Activated T-helper 17 cell treated with anti-CD3 and anti-CD28 coated beads, Interleukin-2, amount 50 U/mL, for 72 hours (primary cell): ENCODE results near the gene KMT2A. TPM values are rescaled to one million over a fixed set of nuclear protein-coding genes. Genes with fewer than 3 reads are reported as not detected.
"Not testable (repeated sequence)": the region's sequence is repeated elsewhere in the genome, so short reads cannot be mapped to it uniquely, and the experiment has no call there.

Source experiments
- ATAC-seq: fragments of 150-1000 bp; cut with Tn5 transposase; replicated peaks from 2 replicates; pipeline ENCODE4 v1.10.0; 2021; ENCODE audit warnings: mild to moderate bottlenecking, moderate library complexity
- H3K27ac Mint-ChIP-seq: one replicate; pipeline ENCODE4 v1.8.0; 2022; ENCODE audit warnings: mixed read lengths
- H3K27me3 Mint-ChIP-seq: one replicate; pipeline ENCODE4 v1.8.0; 2022; ENCODE audit warnings: mixed read lengths
- H3K36me3 Mint-ChIP-seq: one replicate; pipeline ENCODE4 v1.8.0; 2022; ENCODE audit warnings: low read depth, mild to moderate bottlenecking, mixed read lengths
- H3K4me1 Mint-ChIP-seq: one replicate; pipeline ENCODE4 v1.8.0; 2022; ENCODE audit warnings: mixed read lengths
- H3K4me3 Mint-ChIP-seq: one replicate; pipeline ENCODE4 v1.8.0; 2022; ENCODE audit warnings: mild to moderate bottlenecking, mixed read lengths
- H3K9me3 Mint-ChIP-seq: one replicate; pipeline ENCODE4 v1.8.0; 2022; ENCODE audit warnings: mixed read lengths
- total RNA-seq, 2 donors: library from RNA; stranded (reverse); gene quantifications; one replicate each; pipeline ENCODE4 v1.2.3, GENCODE V29; 2022

KMT2A gene
- total RNA-seq, 2 donors from 2014 or later: 81.6 to 118 TPM

DNA sequence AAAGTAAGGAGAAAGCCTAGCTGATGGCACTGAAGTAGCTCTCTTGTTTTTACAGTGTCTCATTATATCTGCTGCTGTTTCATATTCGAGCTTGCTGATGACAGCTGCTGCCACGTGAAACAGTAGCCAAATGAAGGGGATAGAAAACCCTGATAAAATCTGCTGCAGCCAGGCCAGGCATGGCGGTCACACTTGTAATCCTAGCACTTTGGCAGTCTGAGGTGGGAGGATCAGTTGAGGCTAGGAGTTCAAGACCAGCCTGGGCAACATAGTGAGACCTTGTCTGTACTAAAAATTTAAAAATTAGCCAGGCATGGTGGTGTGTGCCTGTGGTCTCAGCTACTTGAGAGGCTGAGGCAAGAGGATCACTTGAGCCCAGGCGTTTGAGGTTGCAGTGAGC, 116.0 kb downstream of the KMT2A start:
- no peaks in the 10 kb centered on the region for H3K27me3 Mint-ChIP-seq
- peaks cover 50% of the 10 kb centered on the region for H3K36me3 Mint-ChIP-seq
- H3K27ac Mint-ChIP-seq: no peak overlapping the region
- no peaks in the 10 kb centered on the region for H3K9me3 Mint-ChIP-seq
- no peak for ATAC-seq
- no peak overlapping the region for H3K4me3 Mint-ChIP-seq
- H3K4me1 Mint-ChIP-seq: no peaks in the 10 kb centered on the region

DNA sequence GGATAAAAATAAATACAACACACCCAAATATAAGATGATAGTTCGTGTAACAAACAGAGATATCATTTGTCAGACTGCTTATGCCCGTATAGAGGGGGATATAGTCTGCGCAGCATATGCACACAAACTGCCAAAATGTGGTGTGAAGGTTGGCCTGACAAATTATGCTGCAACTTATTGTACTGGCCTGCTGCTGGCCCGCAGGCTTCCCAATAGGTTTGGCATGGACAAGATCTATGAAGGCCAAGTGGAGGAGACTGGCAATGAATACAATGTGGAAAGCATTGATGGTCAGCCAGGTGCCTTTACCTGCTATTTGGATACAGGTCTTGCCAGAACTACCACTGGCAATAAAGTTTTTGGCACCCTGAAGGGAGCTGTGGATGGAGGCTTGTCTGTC, 124.5 kb downstream of the KMT2A start:
- ATAC-seq: no peak
- H3K9me3 Mint-ChIP-seq: no peaks in the 10 kb centered on the region
- H3K27me3 Mint-ChIP-seq: no peaks in the 10 kb centered on the region
- H3K36me3 Mint-ChIP-seq: peaks cover 11% of the 10 kb centered on the region
- H3K4me3 Mint-ChIP-seq: no peak overlapping the region
- no peak overlapping the region for H3K27ac Mint-ChIP-seq
- peaks cover 3% of the 10 kb centered on the region for H3K4me1 Mint-ChIP-seq

DNA sequence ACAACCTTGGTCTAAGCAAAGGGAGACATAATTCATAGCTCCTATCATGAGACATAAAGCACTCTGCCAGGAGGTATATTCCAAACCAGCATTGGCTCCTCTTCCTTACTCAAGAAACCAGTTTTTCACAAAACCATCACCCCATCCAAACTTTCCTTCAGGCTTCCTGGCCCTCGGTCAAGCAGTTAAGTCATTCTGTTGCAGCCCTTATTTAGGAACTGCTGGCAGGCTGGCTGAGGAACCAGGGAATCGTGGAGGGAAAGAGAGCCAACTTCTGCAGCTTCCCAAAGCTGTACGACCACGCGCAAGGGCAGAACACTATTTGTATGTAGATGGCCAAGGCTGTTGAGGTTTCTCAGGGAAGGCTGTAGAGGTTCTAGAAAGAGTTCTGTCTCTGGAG, 128.8 kb downstream of the KMT2A start:
- Mint-ChIP-seq H3K27ac (peak overlapping the region; percentile 98), H3K27me3 (no peaks in the 10 kb centered on the region), H3K36me3 (no peaks in the 10 kb centered on the region), H3K4me3 (peak overlapping the region; percentile 92), H3K4me1 (peaks cover 4% of the 10 kb centered on the region), H3K9me3 (no peaks in the 10 kb centered on the region)
- no peak for ATAC-seq

DNA sequence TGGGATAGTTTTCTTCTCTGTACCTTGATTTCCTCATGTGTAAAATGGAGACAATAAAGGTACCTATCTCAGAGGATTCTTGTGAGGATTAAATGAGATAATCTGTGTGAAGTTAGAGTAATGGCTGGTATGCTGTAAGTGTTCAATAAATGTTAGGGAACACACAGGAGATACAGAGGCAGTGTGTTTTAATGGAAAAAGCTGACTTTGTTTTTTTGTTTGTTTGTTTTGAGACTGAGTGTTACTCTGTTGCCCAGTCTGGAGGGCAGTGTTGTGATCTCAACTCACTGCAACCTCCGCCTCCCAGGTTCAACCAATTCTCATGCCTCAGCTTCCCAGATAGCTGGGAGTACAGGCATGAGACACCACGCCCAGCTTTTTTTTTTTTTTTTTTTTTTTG, 133.4 kb downstream of the KMT2A start:
- no peak for ATAC-seq
- no peaks in the 10 kb centered on the region for H3K27me3 Mint-ChIP-seq
- H3K36me3 Mint-ChIP-seq: peaks cover 17% of the 10 kb centered on the region

DNA sequence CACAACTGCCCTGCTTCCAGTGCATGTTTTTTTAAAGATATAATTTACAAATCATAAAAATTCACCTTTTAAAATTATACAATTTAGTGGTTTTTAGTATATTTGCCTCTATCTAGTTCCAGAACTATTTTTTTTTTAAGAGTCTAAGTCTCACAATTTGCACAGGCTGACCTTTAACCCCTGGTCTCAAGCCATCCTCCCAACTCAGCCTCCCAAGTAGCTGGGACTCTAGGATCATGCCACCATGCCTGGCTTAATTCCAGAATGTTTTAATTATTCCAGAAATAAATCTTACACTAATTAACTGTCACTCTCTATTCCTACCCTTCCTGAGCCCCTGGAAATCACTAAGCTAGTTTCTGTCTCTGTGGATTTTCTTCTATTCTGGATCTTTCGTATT, 134.5 kb downstream of the KMT2A start:
- ATAC-seq: no peak
- no peaks in the 10 kb centered on the region for H3K27me3 Mint-ChIP-seq
- no peaks in the 10 kb centered on the region for H3K9me3 Mint-ChIP-seq
- peak overlapping the region; percentile 99 for H3K4me3 Mint-ChIP-seq
- H3K36me3 Mint-ChIP-seq: peaks cover 28% of the 10 kb centered on the region
- no peak overlapping the region for H3K27ac Mint-ChIP-seq
- H3K4me1 Mint-ChIP-seq: peaks cover 23% of the 10 kb centered on the region

More for the DNA sequence above, 133.4 kb downstream of the KMT2A start:
- Mint-ChIP-seq H3K9me3 (no peaks in the 10 kb centered on the region), H3K4me1 (peaks cover 17% of the 10 kb centered on the region), H3K4me3 (no peak overlapping the region), H3K27ac (no peak overlapping the region)

DNA sequence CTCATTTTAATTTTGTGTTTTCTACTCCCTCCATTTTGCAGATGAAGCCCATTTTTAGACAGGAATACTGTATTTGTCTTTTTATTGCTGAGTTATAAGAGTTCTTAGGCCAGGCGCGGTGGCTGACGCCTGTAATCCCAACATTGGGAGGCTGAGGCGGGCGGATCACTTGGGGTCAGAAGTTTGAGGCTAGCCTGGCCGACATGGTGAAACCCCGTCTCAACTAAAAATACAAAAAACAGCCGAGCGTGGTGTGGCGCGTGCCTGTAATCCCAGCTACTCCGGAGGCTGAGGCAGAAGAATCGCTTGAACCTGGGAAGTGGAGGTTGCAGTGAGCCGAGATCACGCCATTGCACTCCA, 135.4 kb downstream of the KMT2A start:
- ATAC-seq, H3K27me3 Mint-ChIP-seq: not testable (repeated sequence)
- peaks cover 37% of the 10 kb centered on the region for H3K36me3 Mint-ChIP-seq

DNA sequence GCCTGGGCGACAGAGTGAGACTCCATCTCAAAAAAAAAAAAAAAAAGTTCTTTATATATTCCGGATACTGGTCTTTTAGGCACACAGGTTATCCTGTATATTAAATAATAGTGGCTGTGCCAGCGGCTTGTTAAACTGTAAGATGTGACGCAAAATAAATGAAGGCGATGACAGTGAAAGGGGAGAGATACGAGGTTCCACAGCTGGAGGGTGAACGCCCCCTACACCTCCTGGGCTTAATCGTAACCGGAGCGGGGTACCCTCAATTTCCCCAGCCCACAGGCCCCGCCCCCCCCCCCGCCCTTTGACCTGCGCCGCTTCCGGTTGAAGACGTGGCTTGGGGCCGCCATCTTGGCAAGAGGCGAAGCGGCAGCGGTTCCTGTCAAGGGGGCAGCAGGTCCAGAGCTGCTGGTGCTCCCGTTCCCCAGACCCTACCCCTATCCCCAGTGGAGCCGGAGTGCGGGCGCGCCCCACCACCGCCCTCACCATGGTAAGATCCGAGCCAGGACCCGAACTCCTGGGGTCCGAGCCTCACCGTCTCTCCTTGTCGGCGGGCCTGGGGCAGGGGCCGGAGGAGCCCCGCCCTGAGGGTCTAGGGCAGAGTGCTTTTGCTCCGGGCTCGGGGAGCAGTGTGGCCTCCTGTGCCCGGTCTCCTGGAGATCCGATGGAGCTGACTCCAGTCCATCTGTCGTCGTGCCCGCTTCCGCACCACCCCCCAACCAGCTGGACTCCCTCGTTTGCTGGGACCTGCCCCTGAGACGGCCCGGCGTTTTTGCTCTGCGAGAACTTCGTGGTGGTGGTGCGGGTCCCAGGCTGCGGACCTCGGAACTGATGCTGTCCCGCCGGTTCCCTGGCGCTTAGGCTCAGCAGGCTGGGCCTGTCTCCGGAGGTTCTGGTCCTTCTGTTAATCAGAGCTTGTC, 136.0 kb downstream of the KMT2A start, which contains the start of gene ARCN1:
Gene ARCN1 (plus strand): TSS at position 349 of the 920 bp plus-strand sequence. CDS start 139 bp downstream, at position 488.
- Mint-ChIP-seq H3K9me3 (no peaks in the 10 kb centered on the region), H3K27me3 (no peaks in the 10 kb centered on the region), H3K27ac (peak within 1 kb of the TSS; percentile 99), H3K36me3 (peaks cover 43% of the 10 kb centered on the region), H3K4me3 (peak within 1 kb of the TSS; percentile 99), H3K4me1 (peaks cover 27% of the 10 kb centered on the region)
- ATAC-seq: peak; percentile 84

More for the DNA sequence above, 135.4 kb downstream of the KMT2A start:
- Mint-ChIP-seq H3K4me1 (peaks cover 25% of the 10 kb centered on the region), H3K27ac (peak overlapping the region; percentile 99), H3K4me3 (peak overlapping the region; percentile 99)
- not testable (repeated sequence) for H3K9me3 Mint-ChIP-seq

DNA sequence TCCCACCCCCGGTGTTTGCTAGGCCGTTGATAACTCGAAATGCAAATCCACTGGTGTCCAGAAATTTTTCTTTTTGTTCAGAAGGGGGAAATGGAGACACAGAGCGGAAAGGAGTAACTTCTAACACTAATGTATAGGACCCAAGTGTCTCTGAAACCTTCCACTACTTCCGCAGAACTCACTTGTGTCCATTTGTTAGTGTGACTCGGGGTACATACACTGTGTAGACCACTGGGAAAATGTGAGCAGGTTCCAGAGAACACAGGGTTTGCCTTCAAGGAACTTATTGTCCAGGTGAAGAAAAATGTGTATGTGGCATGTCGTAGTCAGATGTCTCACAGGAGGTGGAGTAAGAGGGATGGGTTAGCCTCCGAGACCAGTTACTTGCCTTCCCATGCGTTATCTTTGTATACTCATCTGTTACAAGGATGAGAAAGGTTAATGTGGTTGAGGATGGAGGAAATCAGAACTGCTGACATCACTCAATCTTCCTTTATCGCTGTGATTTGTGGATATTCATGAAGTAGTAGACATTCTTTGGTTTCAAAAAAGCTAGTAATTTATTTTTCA, 136.8 kb downstream of the KMT2A start:
- peak overlapping the region; percentile 99 for H3K4me3 Mint-ChIP-seq
- H3K36me3 Mint-ChIP-seq: peaks cover 48% of the 10 kb centered on the region
- no peaks in the 10 kb centered on the region for H3K27me3 Mint-ChIP-seq
- peaks cover 31% of the 10 kb centered on the region for H3K4me1 Mint-ChIP-seq
- ATAC-seq: peak; percentile 87
- peak overlapping the region; percentile 99 for H3K27ac Mint-ChIP-seq
- H3K9me3 Mint-ChIP-seq: no peaks in the 10 kb centered on the region

DNA sequence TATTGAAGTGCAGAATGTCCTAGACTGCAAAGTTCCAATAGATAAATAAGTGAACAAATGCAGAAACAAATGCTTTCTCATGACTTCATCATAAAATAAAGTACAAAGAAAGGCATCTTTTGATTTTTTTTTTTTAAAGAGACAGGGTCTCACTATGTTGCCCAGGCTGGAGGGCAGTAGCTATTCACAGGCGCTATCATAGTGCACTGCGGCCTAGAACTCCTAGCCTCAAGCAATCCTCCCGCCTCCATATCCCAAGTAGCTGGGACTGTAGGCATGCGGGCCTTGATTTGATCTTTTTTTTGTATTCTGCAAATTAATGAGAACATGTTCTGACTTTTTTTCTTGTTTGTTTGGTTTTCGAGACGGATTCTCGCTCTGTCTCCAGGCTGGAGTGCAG, 138.3 kb downstream of the KMT2A start:
- no peak for ATAC-seq
- H3K4me1 Mint-ChIP-seq: peaks cover 31% of the 10 kb centered on the region
- H3K27me3 Mint-ChIP-seq: no peaks in the 10 kb centered on the region
- H3K36me3 Mint-ChIP-seq: peaks cover 54% of the 10 kb centered on the region
- H3K9me3 Mint-ChIP-seq: no peaks in the 10 kb centered on the region
- no peak overlapping the region for H3K27ac Mint-ChIP-seq
- H3K4me3 Mint-ChIP-seq: peak overlapping the region; percentile 57

Other genes starting within 250 kb of the KMT2A start
- gene JAML, start 211.5 kb upstream of the KMT2A start, total RNA-seq: 100 to 1,000 TPM in 1 of 2 donors, 10 to 100 TPM in 1; 74.0 to 276 TPM
- gene MPZL3, start 184.1 kb upstream of the KMT2A start, total RNA-seq: 100 to 1,000 TPM in 1 of 2 donors, 10 to 100 TPM in 1; 31.5 to 111 TPM
- gene MPZL2, start 172.2 kb upstream of the KMT2A start, total RNA-seq: 10 to 100 TPM in 1 of 2 donors, 1 to 10 TPM in 1; 2.8 to 21.7 TPM
- 100 to 1,000 TPM; 338 to 500 TPM for gene CD3E, start 131.8 kb upstream of the KMT2A start, total RNA-seq
- 100 to 1,000 TPM; 313 to 365 TPM for gene CD3D, start 93.8 kb upstream of the KMT2A start, total RNA-seq
- gene CD3G, start 92.1 kb upstream of the KMT2A start, total RNA-seq: 100 to 1,000 TPM; 103 to 140 TPM
- 10 to 100 TPM; 40.9 to 48.3 TPM for gene UBE4A, start 76.9 kb upstream of the KMT2A start, total RNA-seq
- 100 to 1,000 TPM; 155 to 275 TPM for gene ATP5MG, start 34.9 kb upstream of the KMT2A start, total RNA-seq
- gene TTC36, start 91.0 kb downstream of the KMT2A start, total RNA-seq: 1 to 10 TPM in 1 of 2 donors, under 1 TPM in 1; 0.29 to 1.2 TPM
- 10 to 100 TPM in 1 of 2 donors, 1 to 10 TPM in 1; 8.2 to 14.9 TPM for gene TMEM25, start 94.7 kb downstream of the KMT2A start, total RNA-seq
- 1 to 10 TPM; 7.0 to 7.5 TPM for gene IFT46, start 129.4 kb downstream of the KMT2A start, total RNA-seq
- 100 to 1,000 TPM; 143 to 155 TPM for gene ARCN1, start 135.9 kb downstream of the KMT2A start, total RNA-seq
- 1 to 10 TPM; 2.2 to 4.7 TPM for gene PHLDB1, start 171.1 kb downstream of the KMT2A start, total RNA-seq
- gene TREH, start 243.2 kb downstream of the KMT2A start, total RNA-seq: not detected